Gastroesophageal sphincter (tissue), 4 donors: ENCODE measurements around the gene SUMO4. TPM values are rescaled to one million over a fixed set of nuclear protein-coding genes. Genes with fewer than 3 reads are reported as not detected.

ENCODE experiments used
- ATAC-seq: fragments of 150-250 bp; one replicate; pipeline ENCODE4 v1.9.1; 2016; ENCODE audit warnings: mild to moderate bottlenecking, moderate library complexity
- H3K27ac ChIP-seq, 4 donors: fragments of 200-600 bp; sonication (generic) in 3 of 4; 1 replicate in 3 of 4; 2 replicates in 1 of 4; pipeline ENCODE4 v1.5.1; 2016 to 2019
- H3K27me3 ChIP-seq: fragments of 200-600 bp; sonication (generic); one replicate; pipeline ENCODE4 v1.5.1; 2019
- H3K36me3 ChIP-seq, 2 donors: fragments of 200-600 bp; sonication (generic); one replicate each; pipeline ENCODE4 v1.5.1; 2019; ENCODE audit warnings: control low read depth in 1 of 2
- H3K4me1 ChIP-seq, 3 donors: fragments of 200-600 bp; sonication (generic); 1 replicate in 2 of 3; 2 replicates in 1 of 3; pipeline ENCODE4 v1.5.1; 2016 to 2019; ENCODE audit warnings: control low read depth in 2 of 3
- H3K4me3 ChIP-seq, 2 donors: fragments of 200-600 bp; sonication (generic); one replicate each; pipeline ENCODE4 v1.5.1; 2019; ENCODE audit warnings: mild to moderate bottlenecking in 1 of 2, moderate library complexity in 1 of 2
- H3K9me3 ChIP-seq, 3 donors: fragments of 200-600 bp; sonication (generic); one replicate each; pipeline ENCODE4 v1.5.1; 2017 to 2019; ENCODE audit warnings: control low read depth in 2 of 3
- EP300 ChIP-seq: sonication (generic); formaldehyde crosslinking; IDR thresholded peaks from one replicate; pipeline ENCODE4 v1.6.1; 2017; ENCODE audit warnings: antibody characterized with exemption, mild to moderate bottlenecking
- POLR2A ChIP-seq, 2 donors: fragments of 450-650 bp; IDR thresholded peaks; one replicate each; pipeline ENCODE4 v1.6.1; 2017; ENCODE audit warnings: antibody characterized with exemption in 2 of 2, mild to moderate bottlenecking in 2 of 2, moderate library complexity in 1 of 2
- POLR2AphosphoS5 ChIP-seq: sonication (generic); formaldehyde crosslinking; IDR thresholded peaks from one replicate; pipeline ENCODE4 v1.6.1; 2017; ENCODE audit warnings: antibody characterized with exemption
- WGBS, 2 donors: methylation state at CpG; one replicate each; pipeline ENCODE4 v1.1.5; 2018; ENCODE audit warnings: low coverage in 1 of 2; 5-methylcytosine and 5-hydroxymethylcytosine counted together
- total RNA-seq, 4 donors: library from RNA; depleted of rRNA; stranded (reverse); fragments of >200 nt; gene quantifications; one replicate each; pipeline ENCODE4 v1.1.0, GENCODE V29; 2016
- TF ChIP-seq, protein P1 (sequence below), 4 experiments: fragments of 200-600 bp in 2 of 4; fragments of 450-650 bp in 2 of 4; sonication (generic) in 1 of 4; IDR thresholded peaks; one replicate each; pipeline ENCODE4 v1.5.1; 2017 to 2019; ENCODE audit warnings: antibody characterized with exemption in 4 of 4, mild to moderate bottlenecking in 2 of 4, moderate library complexity in 2 of 4

Gene SUMO4
- total RNA-seq, 4 donors from 2014 or later, result 1.9 to 2.4 (median 2.0) TPM; not detected in 1

DNA sequence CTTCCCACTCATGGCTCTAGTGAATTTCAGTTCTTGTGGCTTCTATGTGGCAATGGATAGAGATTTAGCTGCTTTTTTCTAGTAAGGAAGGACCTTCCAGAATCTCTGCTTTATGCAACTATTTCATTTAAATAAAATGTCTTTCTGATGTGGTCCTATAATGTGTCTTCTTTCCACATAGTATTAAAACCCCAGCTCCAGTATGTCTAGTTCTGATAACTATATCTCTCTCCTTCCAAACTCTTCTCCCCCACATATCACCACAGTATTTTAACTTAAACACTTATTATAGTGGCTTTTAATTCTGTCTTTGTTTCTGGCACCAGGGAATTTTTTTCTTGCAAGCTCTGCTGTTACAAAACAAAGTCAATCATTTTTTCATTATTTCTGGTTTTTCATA is 40.6 kb upstream of the SUMO4 start:
- no peak overlapping the region for H3K4me3 ChIP-seq
- peaks cover 5 to 48% (median 11%) of the 10 kb centered on the region in 3 donors for H3K4me1 ChIP-seq
- no peak for ATAC-seq
- H3K27ac ChIP-seq, result no peak overlapping the region
- H3K9me3 ChIP-seq, result no peaks in the 10 kb centered on the region
- TF ChIP-seq POLR2A (IDR thresholded peaks at IDR 0.05) (no peak), EP300 (no peak), POLR2AphosphoS5 (no peak)
- TF ChIP-seq, protein P1, sequence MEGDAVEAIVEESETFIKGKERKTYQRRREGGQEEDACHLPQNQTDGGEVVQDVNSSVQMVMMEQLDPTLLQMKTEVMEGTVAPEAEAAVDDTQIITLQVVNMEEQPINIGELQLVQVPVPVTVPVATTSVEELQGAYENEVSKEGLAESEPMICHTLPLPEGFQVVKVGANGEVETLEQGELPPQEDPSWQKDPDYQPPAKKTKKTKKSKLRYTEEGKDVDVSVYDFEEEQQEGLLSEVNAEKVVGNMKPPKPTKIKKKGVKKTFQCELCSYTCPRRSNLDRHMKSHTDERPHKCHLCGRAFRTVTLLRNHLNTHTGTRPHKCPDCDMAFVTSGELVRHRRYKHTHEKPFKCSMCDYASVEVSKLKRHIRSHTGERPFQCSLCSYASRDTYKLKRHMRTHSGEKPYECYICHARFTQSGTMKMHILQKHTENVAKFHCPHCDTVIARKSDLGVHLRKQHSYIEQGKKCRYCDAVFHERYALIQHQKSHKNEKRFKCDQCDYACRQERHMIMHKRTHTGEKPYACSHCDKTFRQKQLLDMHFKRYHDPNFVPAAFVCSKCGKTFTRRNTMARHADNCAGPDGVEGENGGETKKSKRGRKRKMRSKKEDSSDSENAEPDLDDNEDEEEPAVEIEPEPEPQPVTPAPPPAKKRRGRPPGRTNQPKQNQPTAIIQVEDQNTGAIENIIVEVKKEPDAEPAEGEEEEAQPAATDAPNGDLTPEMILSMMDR (IDR thresholded peaks at IDR 0.05), result no peak
- H3K27me3 ChIP-seq, result no peaks in the 10 kb centered on the region
- H3K36me3 ChIP-seq, result no peaks in the 10 kb centered on the region

DNA sequence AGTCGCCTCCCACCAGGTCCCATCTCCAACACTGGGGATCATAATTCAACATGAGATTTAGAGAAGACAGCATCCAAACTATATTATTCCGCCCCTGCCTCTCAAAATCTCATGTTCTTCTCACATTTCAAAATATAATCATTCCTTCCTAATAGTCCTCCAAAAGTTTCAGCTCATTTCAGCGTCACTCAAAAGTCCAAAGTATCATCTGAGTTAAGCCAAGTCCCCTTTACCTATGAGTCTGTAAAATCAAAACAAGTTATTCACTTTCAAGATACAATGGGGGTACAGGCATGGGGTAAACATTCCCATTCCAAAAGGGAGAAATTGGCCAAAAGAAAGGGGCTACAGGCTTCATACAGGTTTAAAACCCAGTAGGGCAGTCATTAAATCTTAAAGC is 39.5 kb upstream of the SUMO4 start:
- Histone ChIP-seq H3K4me1 (peaks cover 12 to 59% (median 13%) of the 10 kb centered on the region in 3 donors), H3K36me3 (no peaks in the 10 kb centered on the region), H3K9me3 (no peaks in the 10 kb centered on the region), H3K4me3 (no peak overlapping the region), H3K27me3 (no peaks in the 10 kb centered on the region), H3K27ac (no peak overlapping the region)
- TF ChIP-seq EP300, result no peak
- ATAC-seq, result no peak
- WGBS, 2 donors, result 95 to 96% methylated on average over 3 of the region's 3 CpGs

DNA sequence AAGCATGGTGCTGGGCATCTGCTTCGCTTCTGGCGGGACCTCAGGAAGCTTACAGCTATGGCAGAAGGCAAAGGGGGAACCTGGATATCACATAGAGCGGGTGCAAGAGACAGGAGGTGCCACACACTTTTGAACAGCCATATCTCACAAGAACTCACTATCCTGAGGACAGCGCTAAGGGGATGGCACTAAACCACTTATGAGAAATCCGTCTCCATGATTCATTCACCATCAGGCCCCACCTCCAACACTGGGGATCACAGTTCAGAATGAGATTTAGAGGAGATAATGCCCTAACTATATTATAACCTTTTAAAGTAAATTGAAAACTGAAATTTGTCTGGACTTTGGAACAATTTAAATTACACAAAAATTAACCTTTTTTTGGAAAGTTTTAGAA is 37.8 kb upstream of the SUMO4 start:
- no peaks in the 10 kb centered on the region for H3K36me3 ChIP-seq
- no peak for ATAC-seq
- H3K27ac ChIP-seq, result no peak overlapping the region
- 94 to 98% methylated on average over 3 to 4 of the region's 5 CpGs for WGBS, 2 donors
- no peaks in the 10 kb centered on the region for H3K9me3 ChIP-seq
- peaks cover 12 to 70% (median 13%) of the 10 kb centered on the region in 3 donors for H3K4me1 ChIP-seq
- TF ChIP-seq POLR2AphosphoS5 (no peak), EP300 (no peak), POLR2A (IDR thresholded peaks at IDR 0.05) (no peak)
- TF ChIP-seq, protein P1 (IDR thresholded peaks at IDR 0.05), result no peak
- H3K4me3 ChIP-seq, result no peak overlapping the region
- H3K27me3 ChIP-seq, result no peaks in the 10 kb centered on the region

DNA sequence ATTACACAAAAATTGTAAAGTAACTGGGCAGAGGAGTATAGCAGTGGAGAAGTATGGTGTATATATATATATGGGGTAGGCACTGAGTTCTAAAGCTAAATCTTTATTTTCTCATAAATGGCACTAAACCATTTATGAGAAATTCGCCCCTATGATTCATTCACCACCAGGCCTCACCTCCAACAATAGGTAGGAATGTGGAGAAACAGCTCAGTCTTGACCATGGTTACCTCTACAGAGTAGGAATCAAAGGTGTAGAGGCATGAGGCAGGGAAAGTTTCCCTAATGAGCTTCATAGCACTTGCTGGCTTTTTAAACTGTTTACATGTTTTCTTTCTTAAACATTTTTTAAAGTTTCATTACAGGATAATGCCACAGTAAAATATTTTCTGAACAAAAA is 36.9 kb upstream of the SUMO4 start:
- TF ChIP-seq POLR2A (IDR thresholded peaks at IDR 0.05) (no peak), EP300 (no peak), POLR2AphosphoS5 (no peak)
- Histone ChIP-seq H3K27me3 (no peaks in the 10 kb centered on the region), H3K27ac (no peak overlapping the region), H3K36me3 (no peaks in the 10 kb centered on the region), H3K4me3 (no peak overlapping the region), H3K4me1 (peaks cover 12 to 68% (median 16%) of the 10 kb centered on the region in 3 donors), H3K9me3 (no peaks in the 10 kb centered on the region)
- ATAC-seq, result no peak
- WGBS, 2 donors, result 73 to 92% methylated on average over 1 of the region's 1 CpG

DNA sequence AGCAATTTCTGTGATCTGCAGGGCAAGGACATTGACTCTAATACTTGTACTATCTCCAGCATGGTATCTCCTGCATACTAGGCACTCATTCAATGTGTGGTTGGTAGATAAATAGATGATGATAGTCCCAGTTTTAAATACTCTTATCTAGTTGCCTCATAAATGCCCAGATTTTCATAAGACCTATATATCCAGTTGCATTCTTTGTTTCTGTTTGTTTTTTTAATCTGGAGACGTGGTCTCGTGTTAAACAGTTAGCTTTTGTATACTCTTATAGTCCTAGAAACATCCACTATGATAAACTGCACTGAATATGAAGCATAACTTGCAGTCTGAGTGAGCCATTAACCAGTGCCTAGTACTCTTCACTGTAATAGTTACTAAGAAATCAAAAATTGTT is 35.5 kb upstream of the SUMO4 start:
- H3K27ac ChIP-seq, result no peak overlapping the region
- TF ChIP-seq, protein P1 (IDR thresholded peaks at IDR 0.05), result no peak
- no peak for TF ChIP-seq POLR2AphosphoS5
- no peak for TF ChIP-seq EP300
- TF ChIP-seq POLR2A (IDR thresholded peaks at IDR 0.05), result no peak

DNA sequence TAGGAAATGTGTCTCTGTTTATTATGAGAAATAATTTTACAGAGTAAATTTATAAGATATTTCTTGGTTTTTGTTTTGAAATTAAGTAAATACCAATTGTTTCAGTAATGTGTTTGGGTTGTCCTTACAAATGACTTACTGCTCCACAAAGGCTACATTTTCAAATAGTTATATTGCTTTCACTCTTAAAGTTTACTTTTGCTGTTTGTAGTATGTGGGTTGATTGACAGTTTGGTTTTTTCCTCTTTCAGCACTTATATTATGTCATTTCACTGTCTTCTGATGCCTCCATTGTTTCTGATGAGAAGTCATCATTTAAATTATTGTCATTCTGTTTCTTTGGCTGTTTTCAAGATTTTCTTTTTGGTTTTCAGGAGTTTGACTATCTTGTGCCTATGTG is 34.9 kb upstream of the SUMO4 start:
- Histone ChIP-seq H3K27me3 (no peaks in the 10 kb centered on the region), H3K36me3 (no peaks in the 10 kb centered on the region), H3K4me3 (no peak overlapping the region), H3K4me1 (peaks cover 8 to 53% (median 11%) of the 10 kb centered on the region in 3 donors), H3K9me3 (no peaks in the 10 kb centered on the region), H3K27ac (no peak overlapping the region)
- TF ChIP-seq, protein P1 (IDR thresholded peaks at IDR 0.05), result no peak
- ATAC-seq, result no peak

More for the DNA sequence above, 35.5 kb upstream of the SUMO4 start:
- Histone ChIP-seq H3K27me3 (no peaks in the 10 kb centered on the region), H3K4me1 (peaks cover 8 to 59% (median 12%) of the 10 kb centered on the region in 3 donors), H3K36me3 (no peaks in the 10 kb centered on the region), H3K9me3 (no peaks in the 10 kb centered on the region), H3K4me3 (no peak overlapping the region)
- 28 to 48% methylated on average over 2 of the region's 2 CpGs for WGBS, 2 donors
- no peak for ATAC-seq
